PC-3 (cell line): ENCODE measurements around the gene SEMA3A. TPM values are rescaled to one million over a fixed set of nuclear protein-coding genes. Genes with fewer than 3 reads are reported as not detected.

Source experiments
- ATAC-seq: fragments of 200-7000 bp; cut with Tn5 transposase; 2 replicates; pipeline ENCODE4 v1.9.1; 2020; ENCODE audit warnings: mild to moderate bottlenecking, moderate library complexity
- BruUV-seq: library from RNA; stranded (reverse); fragments of 400-500 nt; replicated peaks from 2 replicates; lab custom pipeline; 2021; lab: Mats Ljungman, UMichigan
- CTCF ChIA-PET: fragments of 300-600 bp; sonication (Branson Sonifier 250); formaldehyde crosslinking; loops from one replicate; lab custom pipeline; 2022; ENCODE audit warnings: antibody characterized with exemption; lab: Charles Lee
- POLR2A ChIA-PET: fragments of 300-600 bp; sonication (Branson Sonifier 250); formaldehyde crosslinking; loops from one replicate; lab custom pipeline; 2022; ENCODE audit warnings: antibody characterized with exemption; ENCODE audit not compliant: unreplicated experiment; lab: Charles Lee
- DNase-seq: peaks from one replicate; pipeline ENCODE4 v3.0.0-alpha.2; 2015
- H2AFZ ChIP-seq: fragments of 300-600 bp; sonication (generic); 2 replicates; pipeline ENCODE4 v1.6.0; 2016; ENCODE audit warnings: antibody characterized with exemption, low read length
- H3F3A ChIP-seq: fragments of 300-600 bp; sonication (generic); one replicate; pipeline ENCODE4 v1.6.0; 2017; ENCODE audit warnings: antibody characterized with exemption, low read length, control low read depth, mild to moderate bottlenecking; ENCODE audit not compliant: unreplicated experiment
- H3K27ac ChIP-seq: fragments of 300-600 bp; sonication (generic); 2 replicates; pipeline ENCODE4 v1.5.1; 2016; ENCODE audit warnings: mild to moderate bottlenecking, low read length
- H3K27me3 ChIP-seq: fragments of 300-600 bp; sonication (generic); 2 replicates; pipeline ENCODE4 v1.6.1; 2016; ENCODE audit warnings: low read length, mixed read lengths
- H3K36me3 ChIP-seq: fragments of 300-600 bp; sonication (generic); 2 replicates; pipeline ENCODE4 v1.6.1; 2016; ENCODE audit warnings: low read depth, mixed run types, low read length, mixed read lengths
- H3K4me1 ChIP-seq: fragments of 300-600 bp; sonication (generic); 2 replicates; pipeline ENCODE4 v1.5.1; 2016; ENCODE audit warnings: low read length; ENCODE audit not compliant: insufficient read depth
- H3K4me2 ChIP-seq: fragments of 300-600 bp; sonication (generic); 2 replicates; pipeline ENCODE4 v1.6.0; 2016; ENCODE audit warnings: low read length
- H3K4me3 ChIP-seq: fragments of 300-600 bp; sonication (generic); 2 replicates; pipeline ENCODE4 v1.5.1; 2016; ENCODE audit warnings: mild to moderate bottlenecking, low read length, mixed read lengths
- H3K79me2 ChIP-seq: fragments of 300-600 bp; sonication (generic); 2 replicates; pipeline ENCODE4 v1.6.1; 2017; ENCODE audit warnings: low read length, mixed read lengths
- H3K9ac ChIP-seq: fragments of 300-600 bp; sonication (generic); 2 replicates; pipeline ENCODE4 v1.6.0; 2016; ENCODE audit warnings: mild to moderate bottlenecking, low read length
- H3K9me2 ChIP-seq: fragments of 300-600 bp; sonication (generic); replicated peaks from 2 replicates; pipeline ENCODE4 v1.6.1; 2016; ENCODE audit warnings: mixed run types, low read length, mixed read lengths
- H3K9me3 ChIP-seq: fragments of 300-600 bp; sonication (generic); 2 replicates; pipeline ENCODE4 v1.6.1; 2016; ENCODE audit warnings: low read length, mixed read lengths
- H4K20me1 ChIP-seq: fragments of 300-600 bp; sonication (generic); 2 replicates; pipeline ENCODE4 v1.6.1; 2016; ENCODE audit warnings: low read length, mixed read lengths
- CTCF ChIP-seq: fragments of 300-600 bp; sonication (generic); conservative IDR thresholded peaks from 2 replicates; pipeline ENCODE4 v1.5.1; 2017; ENCODE audit warnings: antibody characterized with exemption, low read depth, mild to moderate bottlenecking, low read length
- EZH2 ChIP-seq: fragments of 300-600 bp; sonication (generic); IDR thresholded peaks from one replicate; pipeline ENCODE4 v1.6.1; 2017; ENCODE audit warnings: antibody characterized with exemption, mild to moderate bottlenecking, low read length; ENCODE audit not compliant: unreplicated experiment
- EZH2phosphoT487 ChIP-seq: fragments of 300-600 bp; sonication (generic); IDR thresholded peaks from 2 replicates; pipeline ENCODE4 v1.6.1; 2018; ENCODE audit warnings: mild to moderate bottlenecking, antibody characterized with exemption, low read length, borderline replicate concordance
- intact Hi-C: fragments of 100-400 bp; cut with micrococcal nuclease; formaldehyde crosslinking; loops from 2 replicates; pipeline ENCODE4 v1.9.0; 2023
- total RNA-seq: library from RNA; depleted of rRNA; stranded (reverse); fragments of >200 nt; gene quantifications from 2 replicates; pipeline ENCODE4 v1.2.3, GENCODE V29; 2014

SEMA3A gene
- total RNA-seq, 1 experiment from 2014 or later: 16.9 TPM

- POLR2A ChIA-PET: no interaction called here
- no TSS peak for BruUV-seq
- peaks cover 3% of the 10 kb centered on the region; the same call in 1 of the 2 replicates for H3K36me3 ChIP-seq
- TF ChIP-seq EZH2 (no peak), EZH2phosphoT487 (no peak), CTCF (no peak)
- no peak overlapping the region for H3K27ac ChIP-seq
- no peak overlapping the region for H3K9ac ChIP-seq
- peaks cover 23% of the 10 kb centered on the region for H3K4me1 ChIP-seq
- no peaks in the 10 kb centered on the region for H3F3A ChIP-seq
- no peak for ATAC-seq
- no peaks in the 10 kb centered on the region for H3K79me2 ChIP-seq
- CTCF ChIA-PET: no interaction called here
- no peak for DNase-seq
- intact Hi-C loops: no loop called here
- H3K4me2 ChIP-seq: no peak overlapping the region
- no peaks in the 10 kb centered on the region for H3K9me3 ChIP-seq
- H3K4me3 ChIP-seq: no peak overlapping the region
- no peak overlapping the region for H2AFZ ChIP-seq
- no peaks in the 10 kb centered on the region for H4K20me1 ChIP-seq
- H3K9me2 ChIP-seq: no peaks in the 10 kb centered on the region
- H3K27me3 ChIP-seq: no peaks in the 10 kb centered on the region
Measured at GRCh38 chr7:84113906-84114850, 80.4 kb downstream of the SEMA3A start.

- H3K4me2 ChIP-seq: no peak overlapping the region
- H3F3A ChIP-seq: no peaks in the 10 kb centered on the region
- POLR2A ChIA-PET: no interaction called here
- no peaks in the 10 kb centered on the region for H3K9me3 ChIP-seq
- DNase-seq: no peak
- peaks cover 5% of the 10 kb centered on the region; the same call in 1 of the 2 replicates for H3K36me3 ChIP-seq
- H4K20me1 ChIP-seq: no peaks in the 10 kb centered on the region
- H2AFZ ChIP-seq: no peak overlapping the region
- no peaks in the 10 kb centered on the region for H3K79me2 ChIP-seq
- intact Hi-C loops: no loop called here
- peaks cover 23% of the 10 kb centered on the region for H3K4me1 ChIP-seq
- no peaks in the 10 kb centered on the region for H3K9me2 ChIP-seq
- no peak for ATAC-seq
- no peak for TF ChIP-seq EZH2phosphoT487
- TF ChIP-seq EZH2: no peak
- TF ChIP-seq CTCF: no peak
- CTCF ChIA-PET: no interaction called here
- H3K4me3 ChIP-seq: no peak overlapping the region
- no peaks in the 10 kb centered on the region for H3K27me3 ChIP-seq
- no peak overlapping the region for H3K27ac ChIP-seq
- H3K9ac ChIP-seq: no peak overlapping the region
- BruUV-seq: no TSS peak
Measured at GRCh38 chr7:84113286-84113685, 81.3 kb downstream of the SEMA3A start.

- H3K4me2 ChIP-seq: no peak overlapping the region
- CTCF ChIA-PET: no interaction called here
- H3K4me1 ChIP-seq: peaks cover 23% of the 10 kb centered on the region
- no peak for ATAC-seq
- H3K9ac ChIP-seq: no peak overlapping the region
- no peak for DNase-seq
- H3K9me3 ChIP-seq: no peaks in the 10 kb centered on the region
- no peaks in the 10 kb centered on the region for H3K9me2 ChIP-seq
- no peak overlapping the region for H2AFZ ChIP-seq
- H4K20me1 ChIP-seq: no peaks in the 10 kb centered on the region
- no peaks in the 10 kb centered on the region for H3K79me2 ChIP-seq
- no peak overlapping the region for H3K4me3 ChIP-seq
- H3K27ac ChIP-seq: no peak overlapping the region
- no TSS peak for BruUV-seq
- POLR2A ChIA-PET: no interaction called here
- H3K36me3 ChIP-seq: peaks cover 5% of the 10 kb centered on the region; the same call in 1 of the 2 replicates
- intact Hi-C loops: no loop called here
- TF ChIP-seq CTCF: no peak
- H3F3A ChIP-seq: no peaks in the 10 kb centered on the region
- no peaks in the 10 kb centered on the region for H3K27me3 ChIP-seq
Measured at GRCh38 chr7:84112771-84113170, 81.8 kb downstream of the SEMA3A start.
